ENCODE results near the gene SLC10A3.

- TF ChIP-seq CTCF (conservative IDR thresholded peaks at IDR 0.05) (no peak), EZH2 (IDR thresholded peaks at IDR 0.05; ENCODE audit: low read depth) (no peak)
These were observed 5.1 kb upstream of the SLC10A3 start for GRCh38 chrX:154495472-154495922.
